22Rv1 (cell line): ENCODE results near the gene MAPK8IP1.
A peak's percentile ranks its signal among the peaks of the same experiment; 100 is the strongest.

Experiments used
- H3K27ac ChIP-seq: fragments of 450-650 bp; 2 replicates; pipeline ENCODE4 v1.5.1; 2017
- CTCF ChIP-seq: fragments of 450-650 bp; IDR thresholded peaks from 2 replicates; pipeline ENCODE4 v1.5.1; 2017; ENCODE audit warnings: mild to moderate bottlenecking
- ZFX ChIP-seq: fragments of 450-650 bp; IDR thresholded peaks from 2 replicates; pipeline ENCODE4 v1.6.1; 2017; ENCODE audit warnings: antibody characterized with exemption, borderline replicate concordance

Gene MAPK8IP1

GRCh38 chr11:45864041-45864440, 21.4 kb upstream of the MAPK8IP1 start:
- TF ChIP-seq ZFX (no peak), CTCF (no peak)
- no peak overlapping the region for H3K27ac ChIP-seq

- no peak overlapping the region for H3K27ac ChIP-seq
- no peak for TF ChIP-seq CTCF
- TF ChIP-seq ZFX = no peak
Observed at GRCh38 chr11:45869551-45869950, 15.9 kb upstream of the MAPK8IP1 start.

- H3K27ac ChIP-seq = no peak overlapping the region
- TF ChIP-seq ZFX = no peak
- no peak for TF ChIP-seq CTCF
Observed at GRCh38 chr11:45870706-45871105, 14.7 kb upstream of the MAPK8IP1 start.

- H3K27ac ChIP-seq = no peak overlapping the region
Observed at GRCh38 chr11:45871638-45872037, 13.8 kb upstream of the MAPK8IP1 start.

GRCh38 chr11:45872651-45873356, 12.6 kb upstream of the MAPK8IP1 start:
- no peak overlapping the region for H3K27ac ChIP-seq
- TF ChIP-seq CTCF (peak; percentile 75), ZFX (no peak)

More at GRCh38 chr11:45871638-45872037, 13.8 kb upstream of the MAPK8IP1 start:
- no peak for TF ChIP-seq ZFX
- no peak for TF ChIP-seq CTCF

- no peak overlapping the region for H3K27ac ChIP-seq
- no peak for TF ChIP-seq ZFX
- TF ChIP-seq CTCF = no peak
Observed at GRCh38 chr11:45876401-45876800, 9.1 kb upstream of the MAPK8IP1 start.

- TF ChIP-seq CTCF = no peak
- no peak overlapping the region for H3K27ac ChIP-seq
Observed at GRCh38 chr11:45877221-45877620, 8.2 kb upstream of the MAPK8IP1 start.
